Lower leg skin (tissue), 4 donors: ENCODE data around the gene VPS26C. TPM values are rescaled to one million over a fixed set of nuclear protein-coding genes. Genes with fewer than 3 reads are reported as not detected.

Source experiments
- total RNA-seq, 4 donors: library from RNA; depleted of rRNA; stranded (reverse); fragments of >200 nt; gene quantifications; one replicate each; pipeline ENCODE4 v1.1.0, GENCODE V29; 2016

Gene VPS26C
- total RNA-seq, 4 donors from 2014 or later: 40.8 to 69.9 (median 49.2) TPM

Other genes with a start within 250 kb of the VPS26C start
- gene PIGP, start 194.3 kb downstream of the VPS26C start, total RNA-seq: 10 to 100 TPM in 3 of 4 donors, 1 to 10 TPM in 1; 6.0 to 17.5 (median 13.2) TPM
- 100 to 1,000 TPM in 1 of 4 donors, 10 to 100 TPM in 3; 77.6 to 111 (median 92.0) TPM for gene TTC3, start 194.1 kb downstream of the VPS26C start, total RNA-seq
- gene DYRK1A, start 99.4 kb upstream of the VPS26C start, total RNA-seq: 10 to 100 TPM; 60.2 to 97.8 (median 79.8) TPM